Esophagus (tissue), 2 donors: Measurements from ENCODE around the gene RBPMS2. TPM values are rescaled to one million over a fixed set of nuclear protein-coding genes. Genes with fewer than 3 reads are reported as not detected.

Experiments used
- H3K27ac ChIP-seq, 2 donors: one replicate each; pipeline ENCODE4 v1.5.1; 2013; ENCODE audit warnings: low read depth in 2 of 2, mild to moderate bottlenecking in 2 of 2, inconsistent platforms in 1 of 2, low read length in 1 of 2, moderate library complexity in 1 of 2
- H3K27me3 ChIP-seq, 2 donors: one replicate each; pipeline ENCODE4 v1.6.1; 2013; ENCODE audit warnings: low read length in 2 of 2, control low read depth in 1 of 2, mild to moderate bottlenecking in 1 of 2; ENCODE audit not compliant: insufficient read depth in 2 of 2, control insufficient read depth in 1 of 2
- H3K36me3 ChIP-seq, 2 donors: one replicate each; pipeline ENCODE4 v1.6.1; 2013; ENCODE audit warnings: low read length in 1 of 2; ENCODE audit not compliant: control insufficient read depth in 2 of 2, insufficient read depth in 2 of 2
- H3K4me1 ChIP-seq, 2 donors: one replicate each; pipeline ENCODE4 v1.6.1; 2013; ENCODE audit warnings: low read length in 1 of 2; ENCODE audit not compliant: control insufficient read depth in 2 of 2, insufficient read depth in 2 of 2
- H3K4me3 ChIP-seq, 2 donors: one replicate each; pipeline ENCODE4 v1.5.1; 2013; ENCODE audit warnings: low read length in 2 of 2, mild to moderate bottlenecking in 2 of 2, low read depth in 1 of 2, moderate library complexity in 1 of 2
- H3K9me3 ChIP-seq, 2 donors: one replicate each; pipeline ENCODE4 v1.6.1; 2013; ENCODE audit warnings: mild to moderate bottlenecking in 2 of 2, low read depth in 1 of 2, low read length in 1 of 2, moderate library complexity in 1 of 2; ENCODE audit not compliant: control insufficient read depth in 2 of 2, insufficient read depth in 1 of 2
- WGBS, 2 donors: extraction: QIAGEN DNeasy Blood & Tissue Kit; methylation state at CpG; one replicate each; pipeline ENCODE4 v1.1.7; 2013; 5-methylcytosine and 5-hydroxymethylcytosine counted together
- polyA plus RNA-seq, 2 donors: library from polyadenylated mRNA; stranded (reverse); fragments of 200-250 nt; gene quantifications; one replicate each; pipeline ENCODE4 v1.2.3, GENCODE V29; 2013
- donor health status: healthy with polysubstance abuse.
- donor health status: Bipolar disorder and iron deficiency.

The RBPMS2 gene
- polyA plus RNA-seq, 2 donors: 5.2 to 7.9 TPM

- no peaks in the 10 kb centered on the region for H3K4me1 ChIP-seq
- H3K27ac ChIP-seq: peak overlapping the region; percentile 68 to 80
- H3K4me3 ChIP-seq: no peak overlapping the region
- H3K36me3 ChIP-seq: no peaks in the 10 kb centered on the region
- no peaks in the 10 kb centered on the region for H3K9me3 ChIP-seq
- no peaks in the 10 kb centered on the region for H3K27me3 ChIP-seq
- 63 to 70% methylated on average over 7 of the region's 7 CpGs for WGBS, 2 donors
Observed at GRCh38 chr15:64739156-64739555, 36.2 kb downstream of the RBPMS2 start.

- WGBS, 2 donors: 87 to 88% methylated on average over 27 of the region's 27 CpGs
- H3K4me1 ChIP-seq: no peaks in the 10 kb centered on the region
- H3K27ac ChIP-seq: peak overlapping the region; percentile 68 to 80
- no peaks in the 10 kb centered on the region for H3K27me3 ChIP-seq
- H3K36me3 ChIP-seq: no peaks in the 10 kb centered on the region
- H3K4me3 ChIP-seq: no peak overlapping the region
- no peaks in the 10 kb centered on the region for H3K9me3 ChIP-seq
Observed at GRCh38 chr15:64738226-64739095, 36.9 kb downstream of the RBPMS2 start.

- H3K27ac ChIP-seq: no peak overlapping the region
Observed at GRCh38 chr15:64732156-64732860, 43.1 kb downstream of the RBPMS2 start.

GRCh38 chr15:64731805-64732151, 43.6 kb downstream of the RBPMS2 start:
- WGBS, 2 donors: 67 to 74% methylated on average over 9 of the region's 9 CpGs

More at GRCh38 chr15:64732156-64732860, 43.1 kb downstream of the RBPMS2 start:
- Histone ChIP-seq H3K9me3 (no peaks in the 10 kb centered on the region), H3K4me1 (no peaks in the 10 kb centered on the region), H3K4me3 (no peak overlapping the region), H3K36me3 (no peaks in the 10 kb centered on the region), H3K27me3 (no peaks in the 10 kb centered on the region)
- 76 to 78% methylated on average over 7 of the region's 7 CpGs for WGBS, 2 donors

GRCh38 chr15:64731012-64731804, 44.2 kb downstream of the RBPMS2 start:
- no peak overlapping the region for H3K4me3 ChIP-seq
- 17 to 20% methylated on average over 16 of the region's 16 CpGs for WGBS, 2 donors

More at GRCh38 chr15:64731805-64732151, 43.6 kb downstream of the RBPMS2 start:
- H3K27me3 ChIP-seq: no peaks in the 10 kb centered on the region
- H3K36me3 ChIP-seq: no peaks in the 10 kb centered on the region
- no peak overlapping the region for H3K27ac ChIP-seq
- no peaks in the 10 kb centered on the region for H3K9me3 ChIP-seq
- H3K4me3 ChIP-seq: no peak overlapping the region
- H3K4me1 ChIP-seq: no peaks in the 10 kb centered on the region

GRCh38 chr15:64730151-64730550, 45.2 kb downstream of the RBPMS2 start:
- 85 to 86% methylated on average over 5 of the region's 5 CpGs for WGBS, 2 donors
- Histone ChIP-seq H3K4me1 (no peaks in the 10 kb centered on the region), H3K27me3 (no peaks in the 10 kb centered on the region), H3K9me3 (no peaks in the 10 kb centered on the region), H3K4me3 (no peak overlapping the region), H3K36me3 (no peaks in the 10 kb centered on the region), H3K27ac (no peak overlapping the region)

More at GRCh38 chr15:64731012-64731804, 44.2 kb downstream of the RBPMS2 start:
- Histone ChIP-seq H3K27ac (no peak overlapping the region), H3K27me3 (no peaks in the 10 kb centered on the region), H3K4me1 (no peaks in the 10 kb centered on the region), H3K36me3 (no peaks in the 10 kb centered on the region), H3K9me3 (no peaks in the 10 kb centered on the region)

GRCh38 chr15:64720188-64720587, 55.2 kb downstream of the RBPMS2 start:
- no peaks in the 10 kb centered on the region for H3K36me3 ChIP-seq
- H3K4me3 ChIP-seq: no peak overlapping the region
- 83 to 90% methylated on average over 3 of the region's 3 CpGs for WGBS, 2 donors

GRCh38 chr15:64717735-64718495, 57.5 kb downstream of the RBPMS2 start:
- Histone ChIP-seq H3K27ac (peak overlapping the region; percentile 45 to 69), H3K36me3 (no peaks in the 10 kb centered on the region), H3K4me1 (peaks cover 0 to 4% of the 10 kb centered on the region in 2 donors), H3K4me3 (no peak overlapping the region), H3K9me3 (no peaks in the 10 kb centered on the region), H3K27me3 (no peaks in the 10 kb centered on the region)
- WGBS, 2 donors: 71 to 73% methylated on average over 18 of the region's 18 CpGs

More at GRCh38 chr15:64720188-64720587, 55.2 kb downstream of the RBPMS2 start:
- Histone ChIP-seq H3K9me3 (no peaks in the 10 kb centered on the region), H3K27ac (no peak overlapping the region), H3K4me1 (peaks cover 0 to 4% of the 10 kb centered on the region in 2 donors), H3K27me3 (no peaks in the 10 kb centered on the region)

- H3K27me3 ChIP-seq: no peaks in the 10 kb centered on the region
- 84 to 85% methylated on average over 7 of the region's 7 CpGs for WGBS, 2 donors
- H3K4me1 ChIP-seq: peaks cover 0 to 4% of the 10 kb centered on the region in 2 donors
- H3K9me3 ChIP-seq: no peaks in the 10 kb centered on the region
- H3K36me3 ChIP-seq: no peaks in the 10 kb centered on the region
- no peak overlapping the region for H3K4me3 ChIP-seq
- H3K27ac ChIP-seq: no peak overlapping the region
Observed at GRCh38 chr15:64717130-64717529, 58.3 kb downstream of the RBPMS2 start.
